HG03060 (cell line): ENCODE results near the gene SLC35B1.
"Not testable (repeated sequence)": the region's sequence is repeated elsewhere in the genome, so short reads cannot be mapped to it uniquely, and the experiment has no call there.

Source experiments
- ATAC-seq: cut with Tn5 transposase; IDR thresholded peaks from one replicate; pipeline ENCODE4 v1.9.1; 2021; ENCODE audit warnings: low read depth, moderate number of reproducible peaks; ENCODE audit not compliant: unreplicated experiment

The SLC35B1 gene

GRCh38 chr17:49738456-49739163 lies 30.8 kb upstream of the SLC35B1 start:
- ATAC-seq = no peak

GRCh38 chr17:49734515-49735490 lies 27.0 kb upstream of the SLC35B1 start:
- no peak for ATAC-seq

GRCh38 chr17:49731435-49731831 lies 23.7 kb upstream of the SLC35B1 start:
- no peak for ATAC-seq

- no peak for ATAC-seq
Observed at GRCh38 chr17:49730785-49731434, 23.1 kb upstream of the SLC35B1 start.

- no peak for ATAC-seq
Observed at GRCh38 chr17:49730078-49730784, 22.5 kb upstream of the SLC35B1 start.

GRCh38 chr17:49729069-49729468 lies 21.3 kb upstream of the SLC35B1 start:
- no peak for ATAC-seq

- ATAC-seq = no peak
Observed at GRCh38 chr17:49728425-49728824, 20.7 kb upstream of the SLC35B1 start.

GRCh38 chr17:49727380-49727779 lies 19.6 kb upstream of the SLC35B1 start:
- no peak for ATAC-seq

- no peak for ATAC-seq
Observed at GRCh38 chr17:49725452-49726130, 17.8 kb upstream of the SLC35B1 start.

GRCh38 chr17:49724552-49724951 lies 16.8 kb upstream of the SLC35B1 start:
- ATAC-seq = not testable (repeated sequence)

GRCh38 chr17:49723423-49723822 lies 15.7 kb upstream of the SLC35B1 start:
- ATAC-seq = no peak

- no peak for ATAC-seq
Observed at GRCh38 chr17:49722066-49722465, 14.3 kb upstream of the SLC35B1 start.

- ATAC-seq = no peak
Observed at GRCh38 chr17:49717371-49717861, 9.7 kb upstream of the SLC35B1 start.

GRCh38 chr17:49716668-49717364 lies 9.1 kb upstream of the SLC35B1 start:
- ATAC-seq = no peak

- no peak for ATAC-seq
Observed at GRCh38 chr17:49715717-49716279, 8.0 kb upstream of the SLC35B1 start.

- ATAC-seq = no peak
Observed at GRCh38 chr17:49715216-49715615, 7.5 kb upstream of the SLC35B1 start.

GRCh38 chr17:49708515-49709183 lies 885 bp upstream of the SLC35B1 start:
- no peak for ATAC-seq

- ATAC-seq = no peak
Observed at GRCh38 chr17:49707246-49707607, 537 bp downstream of the SLC35B1 start.
